ENCODE data around the gene CAAP1.
"Not testable (repeated sequence)": the region's sequence is repeated elsewhere in the genome, so short reads cannot be mapped to it uniquely, and the experiment has no call there.

CAAP1 gene

GRCh38 chr9:26892251-26893029 is at the start of gene CAAP1:
Gene CAAP1, minus strand, starts transcription at chr9:26892802. Its CDS starts 87 bp downstream, at chr9:26892715.
- peak; percentile 95 for DNase-seq (ENCODE audit: low spot score)

GRCh38 chr9:26940779-26941178 is 48.2 kb upstream of the CAAP1 start:
- DNase-seq (ENCODE audit: low spot score): no peak

- no peak for DNase-seq (ENCODE audit: low spot score)
These were observed 47.5 kb upstream of the CAAP1 start for GRCh38 chr9:26939955-26940711.

GRCh38 chr9:26937816-26938371 is 45.3 kb upstream of the CAAP1 start:
- no peak for DNase-seq (ENCODE audit: low spot score)

GRCh38 chr9:26935847-26936246 is 43.2 kb upstream of the CAAP1 start:
- no peak for DNase-seq (ENCODE audit: low spot score)

GRCh38 chr9:26928902-26929495 is 36.4 kb upstream of the CAAP1 start:
- DNase-seq (ENCODE audit: low spot score): no peak

GRCh38 chr9:26925609-26926008 is 33.0 kb upstream of the CAAP1 start:
- DNase-seq (ENCODE audit: low spot score): no peak

- DNase-seq (ENCODE audit: low spot score): no peak
These were observed 27.1 kb upstream of the CAAP1 start for GRCh38 chr9:26919698-26920097.

GRCh38 chr9:26913138-26913668 is 20.6 kb upstream of the CAAP1 start:
- no peak for DNase-seq (ENCODE audit: low spot score)

- DNase-seq (ENCODE audit: low spot score): no peak
These were observed 12.1 kb upstream of the CAAP1 start for GRCh38 chr9:26904671-26905070.

- DNase-seq (ENCODE audit: low spot score): no peak
These were observed 11.5 kb upstream of the CAAP1 start for GRCh38 chr9:26904070-26904469.

GRCh38 chr9:26893030-26893676 is 551 bp upstream of the CAAP1 start:
- DNase-seq (ENCODE audit: low spot score): no peak

- no peak for DNase-seq (ENCODE audit: low spot score)
These were observed 876 bp downstream of the CAAP1 start for GRCh38 chr9:26891726-26892125.

GRCh38 chr9:26888271-26888670 is 4.3 kb downstream of the CAAP1 start:
- DNase-seq (ENCODE audit: low spot score): no peak

GRCh38 chr9:26882154-26882553 is 10.4 kb downstream of the CAAP1 start:
- DNase-seq (ENCODE audit: low spot score): no peak

GRCh38 chr9:26880262-26880661 is 12.3 kb downstream of the CAAP1 start:
- no peak for DNase-seq (ENCODE audit: low spot score)

- DNase-seq (ENCODE audit: low spot score): not testable (repeated sequence)
These were observed 17.4 kb downstream of the CAAP1 start for GRCh38 chr9:26875155-26875554.

GRCh38 chr9:26870292-26870691 is 22.3 kb downstream of the CAAP1 start:
- no peak for DNase-seq (ENCODE audit: low spot score)

- DNase-seq (ENCODE audit: low spot score): peak; percentile 5
These were observed 29.5 kb downstream of the CAAP1 start for GRCh38 chr9:26863074-26863473.

GRCh38 chr9:26856413-26857032 is 36.1 kb downstream of the CAAP1 start:
- DNase-seq (ENCODE audit: low spot score): peak; percentile 45

- DNase-seq (ENCODE audit: low spot score): no peak
These were observed 41.6 kb downstream of the CAAP1 start for GRCh38 chr9:26850995-26851394.
